HG02981 (cell line): ENCODE measurements around the gene FBXL20.
"Not testable (repeated sequence)": the region's sequence is repeated elsewhere in the genome, so short reads cannot be mapped to it uniquely, and the experiment has no call there.

Experiments used
- ATAC-seq: cut with Tn5 transposase; IDR thresholded peaks from one replicate; pipeline ENCODE4 v1.9.1; 2021; ENCODE audit warnings: mild to moderate bottlenecking, moderate library complexity; ENCODE audit not compliant: unreplicated experiment

The FBXL20 gene

GRCh38 chr17:39391448-39391847 is 10.0 kb downstream of the FBXL20 start:
- ATAC-seq, result no peak

- ATAC-seq, result no peak
These were observed 16.4 kb downstream of the FBXL20 start for GRCh38 chr17:39385040-39385439.

- ATAC-seq, result no peak
These were observed 21.3 kb downstream of the FBXL20 start for GRCh38 chr17:39380144-39380543.

- ATAC-seq, result no peak
These were observed 25.0 kb downstream of the FBXL20 start for GRCh38 chr17:39376434-39376833.

- not testable (repeated sequence) for ATAC-seq
These were observed 33.6 kb downstream of the FBXL20 start for GRCh38 chr17:39367805-39368204.

GRCh38 chr17:39365872-39366271 is 35.6 kb downstream of the FBXL20 start:
- no peak for ATAC-seq

- no peak for ATAC-seq
These were observed 36.2 kb downstream of the FBXL20 start for GRCh38 chr17:39365242-39365641.

- ATAC-seq, result no peak
These were observed 37.0 kb downstream of the FBXL20 start for GRCh38 chr17:39364236-39365025.

GRCh38 chr17:39361064-39361463 is 40.4 kb downstream of the FBXL20 start:
- ATAC-seq, result no peak

GRCh38 chr17:39360537-39360936 is 40.9 kb downstream of the FBXL20 start:
- ATAC-seq, result no peak

- no peak for ATAC-seq
These were observed 41.4 kb downstream of the FBXL20 start for GRCh38 chr17:39359994-39360393.

GRCh38 chr17:39357986-39358385 is 43.4 kb downstream of the FBXL20 start:
- no peak for ATAC-seq

GRCh38 chr17:39357488-39357887 is 43.9 kb downstream of the FBXL20 start:
- no peak for ATAC-seq

- no peak for ATAC-seq
These were observed 48.4 kb downstream of the FBXL20 start for GRCh38 chr17:39352986-39353385.

GRCh38 chr17:39352511-39352910 is 48.9 kb downstream of the FBXL20 start:
- ATAC-seq, result no peak

GRCh38 chr17:39351508-39351907 is 49.9 kb downstream of the FBXL20 start:
- no peak for ATAC-seq

GRCh38 chr17:39349246-39349645 is 52.2 kb downstream of the FBXL20 start:
- no peak for ATAC-seq

GRCh38 chr17:39346863-39347262 is 54.6 kb downstream of the FBXL20 start:
- ATAC-seq, result not testable (repeated sequence)

GRCh38 chr17:39341541-39341940 is 59.9 kb downstream of the FBXL20 start:
- ATAC-seq, result no peak

- no peak for ATAC-seq
These were observed 60.7 kb downstream of the FBXL20 start for GRCh38 chr17:39340731-39341130.

GRCh38 chr17:39339272-39339671 is 62.2 kb downstream of the FBXL20 start:
- no peak for ATAC-seq

- not testable (repeated sequence) for ATAC-seq
These were observed 63.8 kb downstream of the FBXL20 start for GRCh38 chr17:39337649-39338048.

GRCh38 chr17:39335704-39336223 is 65.7 kb downstream of the FBXL20 start:
- ATAC-seq, result no peak
